PC-9 (cell line): ENCODE measurements around the gene SPIN1.

Experiments used
- CTCF ChIP-seq: fragments of 200-600 bp; sonication (generic); conservative IDR thresholded peaks from 2 replicates; pipeline ENCODE4 v1.6.1; 2017; ENCODE audit warnings: mixed run types, antibody characterized with exemption, mild to moderate bottlenecking, moderate library complexity
- EZH2 ChIP-seq: fragments of 200-600 bp; sonication (generic); IDR thresholded peaks from 2 replicates; pipeline ENCODE4 v1.8.0; 2017; ENCODE audit warnings: antibody characterized with exemption, low read depth

- no peak for TF ChIP-seq CTCF
- no peak for TF ChIP-seq EZH2
Measured at GRCh38 chr9:88383176-88383575, 5.1 kb upstream of the SPIN1 start.
